GM23338 (cell line): ENCODE data around the gene GLE1. TPM values are rescaled to one million over a fixed set of nuclear protein-coding genes. Genes with fewer than 3 reads are reported as not detected.

Source experiments
- ATAC-seq: fragments of 200-7000 bp; cut with Tn5 transposase; 3 replicates; pipeline ENCODE4 v1.9.1; 2020
- DNase-seq: peaks from one replicate; pipeline ENCODE4 v3.0.0-alpha.2; 2015; ENCODE audit warnings: low spot score
- H2AFZ ChIP-seq: fragments of 200-600 bp; sonication (generic); 2 replicates; pipeline ENCODE4 v1.8.0; 2016; ENCODE audit warnings: antibody characterized with exemption, mild to moderate bottlenecking, moderate library complexity
- H3F3A ChIP-seq: fragments of 200-600 bp; sonication (generic); replicated peaks from 2 replicates; pipeline ENCODE4 v1.8.0; 2017; ENCODE audit warnings: antibody characterized with exemption, mixed run types, low read depth
- H3K27ac ChIP-seq: fragments of 200-600 bp; sonication (generic); 2 replicates; pipeline ENCODE4 v1.6.1; 2016; ENCODE audit warnings: low read depth
- H3K27me3 ChIP-seq: fragments of 200-600 bp; sonication (generic); 2 replicates; pipeline ENCODE4 v1.8.0; 2016; ENCODE audit warnings: mild to moderate bottlenecking, mixed run types, moderate library complexity; ENCODE audit not compliant: insufficient read depth
- H3K36me3 ChIP-seq: fragments of 200-600 bp; sonication (generic); 2 replicates; pipeline ENCODE4 v1.8.0; 2016; ENCODE audit warnings: mild to moderate bottlenecking; ENCODE audit not compliant: insufficient read depth
- H3K4me1 ChIP-seq: fragments of 200-600 bp; sonication (generic); 2 replicates; pipeline ENCODE4 v1.8.0; 2016; ENCODE audit warnings: mild to moderate bottlenecking, moderate library complexity; ENCODE audit not compliant: insufficient read depth
- H3K4me2 ChIP-seq: fragments of 200-600 bp; sonication (generic); 2 replicates; pipeline ENCODE4 v1.7.1; 2017; ENCODE audit warnings: mixed run types
- H3K4me3 ChIP-seq: fragments of 200-600 bp; sonication (generic); 2 replicates; pipeline ENCODE4 v1.6.1; 2016; ENCODE audit warnings: mixed run types
- H3K79me2 ChIP-seq: fragments of 200-600 bp; sonication (generic); replicated peaks from 2 replicates; pipeline ENCODE4 v1.8.0; 2017; ENCODE audit warnings: mild to moderate bottlenecking; ENCODE audit not compliant: insufficient read depth
- H3K9me2 ChIP-seq: fragments of 200-600 bp; sonication (generic); 2 replicates; pipeline ENCODE4 v1.8.0; 2017; ENCODE audit not compliant: insufficient read depth
- H4K20me1 ChIP-seq: fragments of 200-600 bp; sonication (generic); replicated peaks from 2 replicates; pipeline ENCODE4 v1.8.0; 2017; ENCODE audit warnings: mild to moderate bottlenecking; ENCODE audit not compliant: insufficient read depth
- H3K27ac Mint-ChIP-seq: 2 replicates; pipeline ENCODE4 v1.8.0; 2020; ENCODE audit warnings: inconsistent platforms, mild to moderate bottlenecking, moderate library complexity, mixed read lengths
- H3K27me3 Mint-ChIP-seq: 3 replicates; pipeline ENCODE4 v1.8.0; 2022; ENCODE audit warnings: low read depth, mild to moderate bottlenecking, moderate library complexity, mixed read lengths, inconsistent platforms; ENCODE audit not compliant: insufficient read depth, poor library complexity
- H3K36me3 Mint-ChIP-seq: 3 replicates; pipeline ENCODE4 v1.8.0; 2021; ENCODE audit warnings: low read depth, mild to moderate bottlenecking, inconsistent platforms, moderate library complexity, mixed read lengths
- H3K4me1 Mint-ChIP-seq: 3 replicates; pipeline ENCODE4 v1.8.0; 2020; ENCODE audit warnings: mild to moderate bottlenecking, inconsistent platforms, mixed read lengths
- H3K4me3 Mint-ChIP-seq: 3 replicates; pipeline ENCODE4 v1.8.0; 2021; ENCODE audit warnings: moderate library complexity, mild to moderate bottlenecking, inconsistent platforms, mixed read lengths
- H3K9me3 Mint-ChIP-seq: 3 replicates; pipeline ENCODE4 v1.8.0; 2020; ENCODE audit warnings: moderate library complexity, mild to moderate bottlenecking, inconsistent platforms, mixed read lengths
- CREB1 ChIP-seq: fragments of 250-450 bp; sonication (Bioruptor Pico); IDR thresholded peaks from 2 replicates; pipeline ENCODE4 v1.5.0; 2020; ENCODE audit warnings: low read depth, mild to moderate bottlenecking, moderate library complexity
- CTCF ChIP-seq, 2 experiments: fragments of 200-600 bp in 1 of 2; sonication (generic) in 1 of 2; conservative IDR thresholded peaks; 2 replicates each; pipeline versions ENCODE4 v1.5.1 to v1.6.1; 2016 to 2017; ENCODE audit warnings: antibody characterized with exemption in 2 of 2, low read depth in 2 of 2, mild to moderate bottlenecking in 2 of 2, moderate library complexity in 1 of 2
- ETS1 ChIP-seq: IDR thresholded peaks from 2 replicates; pipeline ENCODE4 v1.6.1; 2016; ENCODE audit warnings: antibody characterized with exemption
- EZH2 ChIP-seq: fragments of 200-600 bp; sonication (generic); IDR thresholded peaks from one replicate; pipeline ENCODE4 v1.8.0; 2017; ENCODE audit warnings: antibody characterized with exemption, mild to moderate bottlenecking, low read depth; ENCODE audit not compliant: unreplicated experiment
- EZH2phosphoT487 ChIP-seq: fragments of 200-600 bp; sonication (generic); IDR thresholded peaks from one replicate; pipeline ENCODE4 v1.8.1; 2018; ENCODE audit warnings: antibody characterized with exemption; ENCODE audit not compliant: unreplicated experiment
- JUNB ChIP-seq: IDR thresholded peaks from one replicate; pipeline ENCODE4 v1.6.1; 2016; ENCODE audit warnings: antibody characterized with exemption; ENCODE audit not compliant: unreplicated experiment
- NANOG ChIP-seq: IDR thresholded peaks from 2 replicates; pipeline ENCODE4 v1.6.1; 2016; ENCODE audit warnings: antibody characterized with exemption, borderline replicate concordance
- POLR2AphosphoS5 ChIP-seq: IDR thresholded peaks from 2 replicates; pipeline ENCODE4 v1.6.1; 2016; ENCODE audit warnings: antibody characterized with exemption, low read depth
- REST ChIP-seq: IDR thresholded peaks from one replicate; pipeline ENCODE4 v1.6.1; 2018; ENCODE audit warnings: antibody characterized with exemption; ENCODE audit not compliant: unreplicated experiment
- STAT1 ChIP-seq: IDR thresholded peaks from one replicate; pipeline ENCODE4 v1.6.1; 2016; ENCODE audit warnings: antibody characterized with exemption; ENCODE audit not compliant: unreplicated experiment
- ZNF114 ChIP-seq: fragments of 250-450 bp; sonication (Bioruptor Pico); IDR thresholded peaks from 2 replicates; pipeline ENCODE4 v1.5.0; 2020; ENCODE audit warnings: mild to moderate bottlenecking, moderate library complexity
- ZNF331 ChIP-seq: fragments of 250-450 bp; sonication (Bioruptor Pico); IDR thresholded peaks from 2 replicates; pipeline ENCODE4 v1.5.0; 2020; ENCODE audit warnings: low read depth, mild to moderate bottlenecking, moderate library complexity
- ZNF462 ChIP-seq: fragments of 250-450 bp; sonication (Bioruptor Pico); IDR thresholded peaks from 2 replicates; pipeline ENCODE4 v1.5.0; 2020; ENCODE audit warnings: mild to moderate bottlenecking, moderate library complexity
- polyA plus RNA-seq: library from polyadenylated mRNA; unstranded; fragments of >200 nt; fragmentation: Nextera tagmentation; extraction: Ambion mirVana; gene quantifications from 2 replicates; pipeline ENCODE4 v1.2.1, GENCODE V29; 2016
- total RNA-seq: library from RNA; depleted of rRNA; stranded (reverse); fragments of >200 nt; shearing (Covaris generic); gene quantifications from 2 replicates; pipeline ENCODE4 v1.2.3, GENCODE V29; 2014

GLE1 gene
- total and polyA plus RNA-seq, 2 experiments from 2014 or later = 7.4 to 22.1 TPM

GRCh38 chr9:128498911-128499310, 5.6 kb upstream of the GLE1 start:
- H3K27ac ChIP-seq = no peak overlapping the region
- H3K4me1 Mint-ChIP-seq = no peaks in the 10 kb centered on the region; the same call in 2 of the 3 replicates
- peaks cover 3% of the 10 kb centered on the region; the same call in 1 of the 2 replicates for H3K4me1 ChIP-seq
- no peaks in the 10 kb centered on the region; the same call in 1 of the 2 replicates for H4K20me1 ChIP-seq
- TF ChIP-seq ZNF462 (CRISPR knock-in tag) (no peak), EZH2 (no peak), REST (no peak), POLR2AphosphoS5 (no peak), JUNB (no peak), ZNF114 (no peak), CREB1 (CRISPR knock-in tag) (no peak), EZH2phosphoT487 (no peak), NANOG (no peak), ETS1 (no peak), STAT1 (no peak), ZNF331 (CRISPR knock-in tag) (no peak), CTCF (conservative IDR thresholded peaks at IDR 0.05; ENCODE audit: low read depth in 2 of 2) (no peak)
- H2AFZ ChIP-seq = no peak overlapping the region
- no peak overlapping the region for H3K4me3 Mint-ChIP-seq
- ATAC-seq (no peak), DNase-seq (no peak)
- H3K9me2 ChIP-seq = no peaks in the 10 kb centered on the region
- H3K4me3 ChIP-seq = no peak overlapping the region
- H3F3A ChIP-seq = peaks cover 9% of the 10 kb centered on the region; the same call in 1 of the 2 replicates
- no peaks in the 10 kb centered on the region for H3K9me3 Mint-ChIP-seq
- H3K36me3 Mint-ChIP-seq = peaks cover 12% of the 10 kb centered on the region; the same call in 2 of the 3 replicates
- H3K4me2 ChIP-seq = no peak overlapping the region
- H3K36me3 ChIP-seq = 0 out of 2 replicates have a peak, but pooled peaks cover 3% of the 10 kb centered on the region
- H3K79me2 ChIP-seq = no peaks in the 10 kb centered on the region
- H3K27ac Mint-ChIP-seq = no peak overlapping the region
- H3K27me3 ChIP-seq = no peaks in the 10 kb centered on the region
- H3K27me3 Mint-ChIP-seq = peaks cover 4% of the 10 kb centered on the region
